VCaP (cell line): ENCODE data around the gene ORM1.

Experiments
- H3K27ac ChIP-seq: fragments of 450-650 bp; 2 replicates; pipeline ENCODE4 v1.5.1; 2017
- TF ChIP-seq, protein P1 (sequence below): fragments of 450-650 bp; conservative IDR thresholded peaks from 2 replicates; pipeline ENCODE4 v1.5.1; 2017; ENCODE audit warnings: mild to moderate bottlenecking, moderate library complexity

Gene ORM1

DNA sequence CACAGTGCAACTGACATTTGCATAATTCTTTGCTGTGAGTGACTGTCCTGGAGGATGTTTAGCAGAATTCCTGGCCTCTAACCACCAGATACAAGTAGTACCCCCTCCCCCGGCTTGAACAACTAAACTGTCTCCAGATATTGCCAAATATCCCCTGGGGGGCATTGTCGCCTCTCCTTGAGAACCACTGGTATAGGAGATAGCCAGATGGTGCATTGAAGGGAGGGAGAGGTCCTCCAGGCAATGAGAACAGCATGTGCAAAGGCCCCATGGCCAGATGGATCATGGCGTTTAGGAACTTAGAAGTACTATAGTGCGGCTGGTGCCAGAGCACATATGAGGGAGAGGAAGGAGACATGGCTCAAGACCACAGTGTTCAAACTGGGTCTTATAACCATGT lies 18.9 kb upstream of the ORM1 start:
- TF ChIP-seq, protein P1, sequence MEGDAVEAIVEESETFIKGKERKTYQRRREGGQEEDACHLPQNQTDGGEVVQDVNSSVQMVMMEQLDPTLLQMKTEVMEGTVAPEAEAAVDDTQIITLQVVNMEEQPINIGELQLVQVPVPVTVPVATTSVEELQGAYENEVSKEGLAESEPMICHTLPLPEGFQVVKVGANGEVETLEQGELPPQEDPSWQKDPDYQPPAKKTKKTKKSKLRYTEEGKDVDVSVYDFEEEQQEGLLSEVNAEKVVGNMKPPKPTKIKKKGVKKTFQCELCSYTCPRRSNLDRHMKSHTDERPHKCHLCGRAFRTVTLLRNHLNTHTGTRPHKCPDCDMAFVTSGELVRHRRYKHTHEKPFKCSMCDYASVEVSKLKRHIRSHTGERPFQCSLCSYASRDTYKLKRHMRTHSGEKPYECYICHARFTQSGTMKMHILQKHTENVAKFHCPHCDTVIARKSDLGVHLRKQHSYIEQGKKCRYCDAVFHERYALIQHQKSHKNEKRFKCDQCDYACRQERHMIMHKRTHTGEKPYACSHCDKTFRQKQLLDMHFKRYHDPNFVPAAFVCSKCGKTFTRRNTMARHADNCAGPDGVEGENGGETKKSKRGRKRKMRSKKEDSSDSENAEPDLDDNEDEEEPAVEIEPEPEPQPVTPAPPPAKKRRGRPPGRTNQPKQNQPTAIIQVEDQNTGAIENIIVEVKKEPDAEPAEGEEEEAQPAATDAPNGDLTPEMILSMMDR, result no peak
- H3K27ac ChIP-seq, result no peak overlapping the region

DNA sequence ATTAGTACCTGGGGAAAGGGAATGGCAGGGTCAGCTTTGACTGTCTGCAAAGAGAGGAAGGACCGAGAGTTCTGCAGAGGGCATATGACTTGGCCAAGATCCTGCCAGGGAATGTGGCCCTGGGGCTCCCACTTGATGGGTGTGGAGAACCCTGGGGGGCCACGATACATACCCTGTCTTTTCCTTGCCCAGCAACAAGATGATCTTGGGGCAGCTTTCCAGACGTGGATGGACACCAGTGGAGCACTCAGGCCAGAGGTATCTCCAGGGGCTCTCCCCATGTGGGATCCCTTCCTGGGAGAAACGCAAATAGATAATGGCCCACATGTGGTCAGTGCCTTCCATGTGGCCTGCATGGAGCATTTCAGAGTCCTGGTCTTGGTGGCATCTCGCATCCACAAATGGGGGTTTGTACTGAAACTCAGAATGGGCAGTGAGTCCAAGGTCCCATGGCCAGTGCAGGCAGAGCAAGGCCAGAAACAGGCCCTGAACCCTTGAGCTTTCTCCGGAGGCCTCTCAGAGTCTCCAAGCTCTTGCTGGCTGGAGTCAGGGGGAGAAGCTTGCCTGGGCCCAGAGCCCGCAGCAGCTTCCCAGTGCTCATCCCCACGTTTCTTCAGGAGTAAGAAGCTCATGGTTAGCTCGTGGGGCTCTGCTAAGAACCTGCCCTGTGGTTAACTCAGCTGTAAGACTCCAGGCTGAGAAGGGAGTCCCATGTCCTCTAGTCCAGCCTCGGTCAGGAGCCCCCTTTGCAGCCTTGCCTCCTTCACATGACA lies 18.3 kb upstream of the ORM1 start:
- TF ChIP-seq, protein P1, result no peak
- peak overlapping the region; percentile 55 for H3K27ac ChIP-seq

DNA sequence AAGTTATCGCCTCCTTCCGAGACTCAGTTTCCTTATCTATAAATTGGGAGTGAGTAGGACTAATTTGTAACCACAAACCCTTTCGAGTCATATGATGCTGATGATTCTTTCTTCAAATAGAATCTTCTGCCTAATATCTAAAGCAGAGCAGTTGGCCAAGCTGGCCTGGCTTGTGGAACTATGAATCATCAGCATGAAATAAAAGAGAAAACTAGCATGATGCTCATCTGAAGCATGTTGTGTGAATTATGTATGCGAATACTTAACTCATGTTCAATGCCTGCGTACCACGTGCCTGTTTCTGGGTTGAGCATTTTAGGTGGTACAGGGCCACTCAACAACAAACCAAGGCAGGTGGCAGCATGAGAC lies 15.0 kb upstream of the ORM1 start:
- TF ChIP-seq, protein P1, result no peak
- no peak overlapping the region for H3K27ac ChIP-seq

DNA sequence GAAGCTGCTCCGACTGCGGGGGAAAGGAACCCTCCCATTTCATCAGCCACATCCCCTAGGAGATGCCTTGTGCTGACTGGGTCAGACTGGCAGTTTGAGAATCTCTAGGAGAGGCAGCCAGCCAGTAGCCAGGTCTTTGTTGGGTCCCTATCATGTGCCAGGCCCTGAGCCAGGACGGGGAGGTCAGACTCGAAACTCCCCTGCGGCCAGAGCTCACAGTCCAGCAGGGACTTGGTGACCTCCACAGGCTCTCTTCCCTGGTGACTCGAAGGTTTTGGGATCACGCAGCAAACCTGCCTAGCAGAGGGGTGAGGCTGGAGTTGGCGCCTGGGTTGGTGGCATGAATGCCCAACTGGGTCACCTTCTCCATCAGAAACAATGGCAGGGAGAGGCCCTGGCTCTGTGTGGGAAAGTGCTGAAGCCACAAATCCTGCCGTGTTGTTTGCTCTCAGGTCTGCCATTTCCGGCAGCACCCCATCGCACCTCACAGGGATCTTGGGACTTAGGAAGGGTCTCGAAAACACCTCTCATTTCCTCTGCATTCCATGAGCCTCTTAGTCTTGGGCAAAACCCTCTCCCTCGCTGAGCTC lies 14.4 kb upstream of the ORM1 start:
- TF ChIP-seq, protein P1, result no peak
- H3K27ac ChIP-seq, result no peak overlapping the region

DNA sequence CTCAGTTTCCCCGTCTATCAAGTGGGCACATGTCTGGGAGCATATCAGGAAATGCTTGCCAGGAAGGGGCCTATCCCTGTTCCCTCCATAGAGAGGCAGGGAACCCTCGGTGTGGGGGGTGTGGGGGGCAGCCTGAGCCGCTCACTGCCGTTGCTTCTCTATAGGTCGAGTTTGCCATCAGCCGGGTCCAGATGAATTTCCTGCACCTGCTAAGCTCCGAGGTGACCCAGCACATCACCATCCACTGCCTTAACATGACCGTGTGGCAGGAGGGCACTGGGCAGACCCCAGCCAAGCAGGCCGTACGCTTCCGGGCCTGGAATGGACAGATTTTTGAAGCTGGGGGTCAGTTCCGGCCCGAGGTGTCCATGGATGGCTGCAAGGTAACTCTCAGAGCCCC lies 13.8 kb upstream of the ORM1 start:
- no peak overlapping the region for H3K27ac ChIP-seq
- TF ChIP-seq, protein P1, result no peak

DNA sequence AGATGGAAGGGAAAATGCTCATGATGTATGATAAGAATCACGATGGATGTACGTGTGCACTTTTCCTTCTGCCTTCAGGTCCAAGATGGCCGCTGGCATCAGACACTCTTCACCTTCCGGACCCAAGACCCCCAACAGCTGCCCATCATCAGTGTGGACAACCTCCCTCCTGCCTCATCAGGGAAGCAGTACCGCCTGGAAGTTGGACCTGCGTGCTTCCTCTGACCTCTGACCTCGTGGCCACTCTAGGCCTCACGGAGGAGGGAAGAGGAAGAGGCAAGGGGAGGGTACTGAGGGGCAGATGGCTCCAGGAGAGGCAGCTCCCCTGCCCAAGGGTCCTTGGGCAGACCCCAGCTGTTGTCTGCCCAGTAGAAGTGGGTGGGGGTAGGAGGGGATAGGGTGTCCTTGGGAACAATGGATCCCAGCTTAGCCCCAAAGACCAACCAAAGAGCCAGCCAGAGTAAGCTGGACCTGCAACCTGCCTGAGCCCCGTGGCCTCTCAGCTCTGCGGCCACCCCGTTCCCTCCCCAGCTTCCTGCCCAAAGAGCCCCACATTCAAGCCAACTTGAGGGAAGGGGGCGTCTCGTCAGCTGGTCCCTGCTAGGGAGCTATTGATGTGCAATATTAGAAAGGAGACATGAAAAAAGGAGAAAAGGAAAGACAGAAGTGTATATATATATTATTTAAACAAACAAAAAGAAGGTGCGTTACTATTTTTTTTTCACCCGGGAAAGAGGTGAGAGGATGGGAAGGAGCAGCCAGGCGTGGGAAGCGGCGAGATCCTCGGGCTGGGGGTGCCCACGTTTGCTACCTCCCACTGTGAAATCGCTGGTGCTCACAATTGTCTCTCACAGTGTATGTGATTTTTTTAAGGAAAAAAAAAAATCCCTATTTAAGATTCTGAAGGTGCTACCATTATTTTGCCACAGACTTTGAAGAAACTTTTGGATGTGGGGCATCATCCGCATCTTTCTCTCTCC lies 12.1 kb upstream of the ORM1 start:
- TF ChIP-seq, protein P1, result no peak
- no peak overlapping the region for H3K27ac ChIP-seq
